ENCODE measurements around the gene BHLHA9.
"Not testable (repeated sequence)": the region's sequence is repeated elsewhere in the genome, so short reads cannot be mapped to it uniquely, and the experiment has no call there.

Gene BHLHA9

GRCh38 chr17:1302761-1303160 lies 32.5 kb downstream of the BHLHA9 start:
- no peak for DNase-seq

DNA sequence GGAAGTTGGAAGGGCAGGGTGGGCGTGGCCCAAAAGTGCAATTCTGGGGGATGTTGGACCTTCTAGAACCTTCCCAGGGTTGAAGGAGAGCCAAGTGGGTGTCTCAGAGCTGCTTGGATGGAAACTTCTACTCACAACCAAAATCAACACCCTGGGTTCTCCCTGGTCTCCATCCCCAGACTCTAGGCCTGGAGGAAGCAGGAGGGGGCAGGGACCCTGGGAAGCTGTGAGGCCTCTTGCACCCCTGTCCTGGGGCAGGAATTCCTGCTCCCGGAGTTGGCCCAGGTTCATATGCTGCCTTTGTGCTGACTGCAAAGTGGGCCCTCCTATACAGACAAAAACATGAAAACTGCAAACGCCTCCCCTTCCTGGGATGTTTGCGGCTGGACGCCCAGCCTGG lies 34.3 kb downstream of the BHLHA9 start:
- no peak for DNase-seq

GRCh38 chr17:1304962-1305563 lies 34.8 kb downstream of the BHLHA9 start:
- DNase-seq, result no peak

DNA sequence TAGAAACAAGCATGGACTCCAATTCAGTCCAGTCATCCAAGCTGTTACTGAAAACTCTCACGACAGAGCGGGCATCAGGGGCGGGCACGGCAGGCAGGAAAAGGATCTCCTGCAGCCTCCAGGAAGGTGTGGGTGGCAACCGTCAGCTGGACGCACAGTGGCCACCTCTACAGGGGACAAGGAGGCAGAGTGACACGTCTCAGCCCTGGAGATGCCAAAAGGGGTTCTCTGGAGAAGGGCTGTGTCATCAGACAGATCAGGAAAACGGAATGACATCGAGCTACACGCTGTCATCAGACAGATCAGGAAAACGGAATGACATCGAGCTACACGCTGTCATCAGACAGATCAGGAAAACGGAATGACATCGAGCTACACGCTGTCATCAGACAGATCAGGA lies 37.6 kb downstream of the BHLHA9 start:
- DNase-seq, result not testable (repeated sequence)

- DNase-seq, result no peak
These were observed 42.1 kb downstream of the BHLHA9 start for GRCh38 chr17:1312261-1312870.

- no peak for DNase-seq
These were observed 43.2 kb downstream of the BHLHA9 start for GRCh38 chr17:1313270-1314005.

- DNase-seq, result no peak
These were observed 45.2 kb downstream of the BHLHA9 start for GRCh38 chr17:1315409-1315808.

- no peak for DNase-seq
These were observed 45.7 kb downstream of the BHLHA9 start for GRCh38 chr17:1315891-1316403.

Measured in activated CD8-positive, alpha-beta memory T cell treated with anti-CD3 and anti-CD28 coated beads, Interleukin-2, amount 50 U/mL, for 4 hours (primary cell).